ENCODE data around the gene TPRN. TPM values are rescaled to one million over a fixed set of nuclear protein-coding genes. Genes with fewer than 3 reads are reported as not detected.

TPRN gene
- total RNA-seq, 1 experiment from 2014 or later = 24.9 TPM

DNA sequence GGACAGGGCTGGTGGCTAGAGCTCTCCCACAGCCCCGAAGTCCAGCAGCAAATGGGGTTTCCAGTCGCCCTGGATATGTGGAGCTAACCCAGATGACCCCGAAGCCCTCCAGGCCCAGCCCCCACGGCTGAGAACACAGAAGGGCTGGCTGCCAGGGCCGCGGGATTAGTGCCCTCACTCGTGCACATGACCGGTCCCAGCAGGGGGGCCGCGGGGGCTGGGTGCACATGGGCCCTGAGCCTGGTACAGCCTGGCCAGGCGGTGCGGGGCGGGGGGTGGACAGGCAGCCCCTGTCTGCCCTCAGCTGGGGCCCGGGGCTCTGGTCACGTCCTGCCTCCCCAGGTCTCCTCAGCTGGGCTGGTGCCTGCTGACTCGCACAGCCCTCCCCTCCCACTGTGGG lies 6.2 kb downstream of the TPRN start:
- H3K4me3 ChIP-seq (replicated peaks in 1 of 2; ENCODE audit: low read depth in 1 of 2, low read length in 2 of 2) = no peak overlapping the region
- peak overlapping the region; percentile 38; the same call in 1 of the 2 replicates for H3K27ac ChIP-seq (ENCODE audit: low read depth, low read length)
- H3K9me2 ChIP-seq (ENCODE audit: insufficient read depth) = no peaks in the 10 kb centered on the region
- H3K4me2 ChIP-seq (ENCODE audit: low read length) = 0 out of 2 replicates have a peak overlapping the region, but pooled peaks have one; percentile 37
- no peaks in the 10 kb centered on the region for H3K9me3 ChIP-seq (ENCODE audit: control insufficient read depth in 1 of 2, insufficient read depth in 1 of 2, low read depth in 1 of 2, low read length in 2 of 2)
- no peak overlapping the region for H2AFZ ChIP-seq (ENCODE audit: low read depth, low read length, poor library complexity, severe bottlenecking)
- H3K27me3 ChIP-seq (ENCODE audit: insufficient read depth, low read length) = no peaks in the 10 kb centered on the region
- no peak overlapping the region for H3K9ac ChIP-seq (ENCODE audit: low read length)
- RAD21 ChIA-PET (ENCODE audit: low non-redundant PET in 1 of 2, low total read pairs in 2 of 2, uncharacterized antibody in 2 of 2, unreplicated experiment in 2 of 2) = no interaction called here
- H3K36me3 ChIP-seq (ENCODE audit: control insufficient read depth in 1 of 2, insufficient read depth in 2 of 2, low read length in 2 of 2) = peaks cover 0 to 6% of the 10 kb centered on the region in 2 experiments; a peak in 1 of 4 replicates
- CTCF ChIA-PET = interaction anchor here (1.2 to 1.7 kb wide), 2 partner anchors 33 to 42 kb away, joined by 3 to 4 read pairs; partner anchors contain the start of gene RNF224
- POLR2A ChIA-PET = interaction anchor here (2.2 kb wide), 1 partner anchor 46 kb away, joined by 6 read pairs; the partner anchor contains the start of gene TUBB4B
- BruUV-seq (replicated peaks) = no TSS peak
- peaks cover 27% of the 10 kb centered on the region for H3K79me2 ChIP-seq (ENCODE audit: insufficient read depth, low read length)
- H3K4me1 ChIP-seq (ENCODE audit: control insufficient read depth in 1 of 2, insufficient read depth in 2 of 2, low read length in 2 of 2) = peaks cover 35 to 57% of the 10 kb centered on the region in 2 experiments
- TF ChIP-seq SRF (IDR thresholded peaks at IDR 0.05; ENCODE audit: low read depth) (no peak), SIN3A (IDR thresholded peaks at IDR 0.05; ENCODE audit: low read depth) (no peak), JUND (IDR thresholded peaks at IDR 0.05) (no peak), POLR2AphosphoS5 (IDR thresholded peaks at IDR 0.05; ENCODE audit: low read depth, low read length) (no peak), ZNF274 (IDR thresholded peaks at IDR 0.05; ENCODE audit: low read depth, low read length) (no peak), ZFX (IDR thresholded peaks at IDR 0.05) (no peak), CBX3 (IDR thresholded peaks at IDR 0.05; ENCODE audit: low read depth) (no peak), EZH2 (IDR thresholded peaks at IDR 0.05) (no peak), RAD21 (IDR thresholded peaks at IDR 0.05; ENCODE audit: low read depth) (no peak), POLR2A (IDR thresholded peaks at IDR 0.05; ENCODE audit: borderline replicate concordance, extremely low read depth, insufficient read depth, insufficient read length) (no peak), CEBPB (IDR thresholded peaks at IDR 0.05; ENCODE audit: low read depth) (no peak), EGR1 (IDR thresholded peaks at IDR 0.05; ENCODE audit: low read depth) (no peak)
- TF ChIP-seq, protein P1, sequence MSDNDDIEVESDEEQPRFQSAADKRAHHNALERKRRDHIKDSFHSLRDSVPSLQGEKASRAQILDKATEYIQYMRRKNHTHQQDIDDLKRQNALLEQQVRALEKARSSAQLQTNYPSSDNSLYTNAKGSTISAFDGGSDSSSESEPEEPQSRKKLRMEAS (IDR thresholded peaks at IDR 0.05) = no peak
- TF ChIP-seq, protein P2, sequence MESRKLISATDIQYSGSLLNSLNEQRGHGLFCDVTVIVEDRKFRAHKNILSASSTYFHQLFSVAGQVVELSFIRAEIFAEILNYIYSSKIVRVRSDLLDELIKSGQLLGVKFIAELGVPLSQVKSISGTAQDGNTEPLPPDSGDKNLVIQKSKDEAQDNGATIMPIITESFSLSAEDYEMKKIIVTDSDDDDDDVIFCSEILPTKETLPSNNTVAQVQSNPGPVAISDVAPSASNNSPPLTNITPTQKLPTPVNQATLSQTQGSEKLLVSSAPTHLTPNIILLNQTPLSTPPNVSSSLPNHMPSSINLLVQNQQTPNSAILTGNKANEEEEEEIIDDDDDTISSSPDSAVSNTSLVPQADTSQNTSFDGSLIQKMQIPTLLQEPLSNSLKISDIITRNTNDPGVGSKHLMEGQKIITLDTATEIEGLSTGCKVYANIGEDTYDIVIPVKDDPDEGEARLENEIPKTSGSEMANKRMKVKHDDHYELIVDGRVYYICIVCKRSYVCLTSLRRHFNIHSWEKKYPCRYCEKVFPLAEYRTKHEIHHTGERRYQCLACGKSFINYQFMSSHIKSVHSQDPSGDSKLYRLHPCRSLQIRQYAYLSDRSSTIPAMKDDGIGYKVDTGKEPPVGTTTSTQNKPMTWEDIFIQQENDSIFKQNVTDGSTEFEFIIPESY (IDR thresholded peaks at IDR 0.05; ENCODE audit: extremely low read depth, insufficient replicate concordance, low read length) = no peak
- ATAC-seq = no peak
- no peak for DNase-seq (ENCODE audit: low read depth, low spot score)
- H4K20me1 ChIP-seq (ENCODE audit: insufficient read depth) = no peaks in the 10 kb centered on the region
- intact Hi-C loops (cut with micrococcal nuclease) = no loop called here
